PC-9 (cell line): ENCODE results near the gene ZNF43. TPM values are rescaled to one million over a fixed set of nuclear protein-coding genes. Genes with fewer than 3 reads are reported as not detected.

Experiments
- BruUV-seq: library from RNA; stranded (reverse); fragments of 400-500 nt; replicated peaks from 2 replicates; lab custom pipeline; 2021; lab: Mats Ljungman, UMichigan
- CTCF ChIA-PET: fragments of 300-600 bp; sonication (Branson Sonifier 250); formaldehyde crosslinking; loops from one replicate; lab custom pipeline; 2022; ENCODE audit warnings: antibody characterized with exemption; lab: Charles Lee
- POLR2A ChIA-PET: fragments of 300-600 bp; sonication (Branson Sonifier 250); formaldehyde crosslinking; loops from one replicate; lab custom pipeline; 2022; ENCODE audit warnings: antibody characterized with exemption; ENCODE audit not compliant: unreplicated experiment; lab: Charles Lee
- DNase-seq, 2 experiments: peaks; one replicate each; pipeline versions ENCODE4 v3.0.0 to v3.0.0-alpha.2; 2015 to 2022; ENCODE audit warnings: mixed read lengths in 1 of 2
- H2AFZ ChIP-seq: fragments of 200-600 bp; sonication (generic); 2 replicates; pipeline ENCODE4 v1.8.1; 2017; ENCODE audit warnings: antibody characterized with exemption
- H3F3A ChIP-seq: fragments of 200-600 bp; sonication (generic); 2 replicates; pipeline ENCODE4 v1.8.1; 2017; ENCODE audit warnings: antibody characterized with exemption, mild to moderate bottlenecking, low read depth; ENCODE audit not compliant: insufficient read depth
- H3K27ac ChIP-seq: fragments of 200-600 bp; sonication (generic); 2 replicates; pipeline ENCODE4 v1.6.1; 2016; ENCODE audit warnings: mixed run types
- H3K27me3 ChIP-seq: fragments of 200-600 bp; sonication (generic); 2 replicates; pipeline ENCODE4 v1.6.1; 2016; ENCODE audit warnings: low read depth, mixed run types; ENCODE audit not compliant: insufficient read depth
- H3K36me3 ChIP-seq: fragments of 200-600 bp; sonication (generic); 2 replicates; pipeline ENCODE4 v1.6.1; 2016; ENCODE audit warnings: low read depth, mixed run types
- H3K4me1 ChIP-seq: fragments of 200-600 bp; sonication (generic); replicated peaks from 2 replicates; pipeline ENCODE4 v1.6.1; 2016; ENCODE audit warnings: mixed run types; ENCODE audit not compliant: insufficient read depth
- H3K4me2 ChIP-seq: fragments of 200-600 bp; sonication (generic); 2 replicates; pipeline ENCODE4 v1.6.1; 2017; ENCODE audit warnings: mixed run types
- H3K4me3 ChIP-seq: fragments of 200-600 bp; sonication (generic); 2 replicates; pipeline ENCODE4 v1.6.1; 2016; ENCODE audit warnings: mixed run types
- H3K79me2 ChIP-seq: fragments of 200-600 bp; sonication (generic); 2 replicates; pipeline ENCODE4 v1.6.1; 2017; ENCODE audit warnings: low read depth, mixed run types
- H3K9me2 ChIP-seq: fragments of 200-600 bp; sonication (generic); 2 replicates; pipeline ENCODE4 v1.8.1; 2017; ENCODE audit warnings: mild to moderate bottlenecking; ENCODE audit not compliant: insufficient read depth
- H3K9me3 ChIP-seq: fragments of 200-600 bp; sonication (generic); 2 replicates; pipeline ENCODE4 v1.8.1; 2016; ENCODE audit warnings: low read depth; ENCODE audit not compliant: insufficient read depth
- H4K20me1 ChIP-seq: fragments of 200-600 bp; sonication (generic); 2 replicates; pipeline ENCODE4 v1.8.1; 2017; ENCODE audit not compliant: insufficient read depth
- CTCF ChIP-seq: fragments of 200-600 bp; sonication (generic); conservative IDR thresholded peaks from 2 replicates; pipeline ENCODE4 v1.6.1; 2017; ENCODE audit warnings: mixed run types, antibody characterized with exemption, mild to moderate bottlenecking, moderate library complexity
- EZH2 ChIP-seq: fragments of 200-600 bp; sonication (generic); IDR thresholded peaks from 2 replicates; pipeline ENCODE4 v1.8.0; 2017; ENCODE audit warnings: antibody characterized with exemption, low read depth
- intact Hi-C: fragments of 100-400 bp; cut with micrococcal nuclease; formaldehyde crosslinking; loops from one replicate; pipeline ENCODE4 v1.10.0; 2022; ENCODE audit not compliant: unreplicated experiment
- total RNA-seq: library from RNA; stranded (reverse); gene quantifications from 2 replicates; pipeline ENCODE4 v1.2.3, GENCODE V29; 2021

The ZNF43 gene
- total RNA-seq, 1 experiment from 2014 or later: 9.0 TPM

DNA sequence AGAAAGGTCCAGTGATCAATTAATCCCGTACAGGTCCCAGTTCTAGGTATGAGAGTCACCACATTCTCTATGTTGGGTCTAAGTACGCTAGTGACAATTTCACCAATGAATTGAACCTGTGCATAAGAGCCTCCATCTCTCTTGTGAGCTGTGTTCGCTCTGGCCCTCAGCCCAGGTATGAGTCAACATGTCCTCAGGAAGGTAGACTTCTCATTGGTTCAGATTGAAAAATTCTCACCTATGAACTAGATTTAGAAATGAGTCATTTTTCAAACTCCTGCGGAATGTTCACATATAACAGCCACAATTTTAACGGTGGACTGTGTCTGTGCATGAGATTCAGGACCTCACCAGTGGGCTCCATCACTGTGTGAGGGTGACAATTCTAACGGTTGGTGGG, 12.7 kb upstream of the ZNF43 start:
- no peak overlapping the region for H3K27ac ChIP-seq

DNA sequence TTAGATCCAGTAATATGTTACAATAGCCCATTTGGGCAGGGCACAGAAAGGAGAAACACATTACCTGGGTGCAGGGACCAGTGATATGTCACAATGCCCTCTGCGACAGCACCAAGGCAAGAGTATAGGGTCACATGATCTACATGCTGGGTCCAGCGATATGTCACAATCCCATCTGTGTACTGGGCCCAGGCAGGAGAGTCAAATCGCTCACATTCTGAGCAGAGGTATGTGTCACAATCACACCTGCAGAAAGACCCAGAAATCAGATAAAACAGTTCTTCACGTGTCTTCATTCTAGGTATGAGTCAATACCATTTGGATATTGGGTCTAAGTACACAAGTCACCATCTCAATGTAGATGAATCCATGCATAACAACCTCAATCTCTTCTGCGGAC, 7.1 kb upstream of the ZNF43 start:
- no peaks in the 10 kb centered on the region for H3K79me2 ChIP-seq
- no peaks in the 10 kb centered on the region for H3K4me1 ChIP-seq
- no peak overlapping the region for H3K27ac ChIP-seq
- POLR2A ChIA-PET: no interaction called here
- no peak overlapping the region for H3K4me2 ChIP-seq
- no peak overlapping the region for H2AFZ ChIP-seq
- no peaks in the 10 kb centered on the region for H3F3A ChIP-seq
- no peaks in the 10 kb centered on the region for H3K9me2 ChIP-seq
- H4K20me1 ChIP-seq: no peaks in the 10 kb centered on the region
- no peak for DNase-seq
- TF ChIP-seq EZH2 (no peak), CTCF (no peak)
- intact Hi-C loops: no loop called here
- no peak overlapping the region for H3K4me3 ChIP-seq
- H3K9me3 ChIP-seq: peaks cover 3% of the 10 kb centered on the region; the same call in 1 of the 2 replicates
- H3K27me3 ChIP-seq: no peaks in the 10 kb centered on the region
- peaks cover 5% of the 10 kb centered on the region; the same call in 1 of the 2 replicates for H3K36me3 ChIP-seq
- no TSS peak for BruUV-seq
- CTCF ChIA-PET: no interaction called here

More for the DNA sequence above, 12.7 kb upstream of the ZNF43 start:
- TF ChIP-seq EZH2 (no peak), CTCF (no peak)
- Histone ChIP-seq H3K4me1 (no peaks in the 10 kb centered on the region; the same call in 1 of the 2 replicates), H3K79me2 (peaks cover 9% of the 10 kb centered on the region; the same call in 1 of the 2 replicates), H3K9me2 (no peaks in the 10 kb centered on the region), H4K20me1 (no peaks in the 10 kb centered on the region), H2AFZ (no peak overlapping the region), H3K27me3 (no peaks in the 10 kb centered on the region), H3K9me3 (peaks cover 9% of the 10 kb centered on the region), H3K36me3 (peaks cover 5% of the 10 kb centered on the region), H3F3A (no peaks in the 10 kb centered on the region), H3K4me3 (no peak overlapping the region), H3K4me2 (no peak overlapping the region)
- POLR2A ChIA-PET: no interaction called here
- intact Hi-C loops: no loop called here
- DNase-seq: peak in 1 of 2 experiments; percentile 74
- CTCF ChIA-PET: no interaction called here
- no TSS peak for BruUV-seq

DNA sequence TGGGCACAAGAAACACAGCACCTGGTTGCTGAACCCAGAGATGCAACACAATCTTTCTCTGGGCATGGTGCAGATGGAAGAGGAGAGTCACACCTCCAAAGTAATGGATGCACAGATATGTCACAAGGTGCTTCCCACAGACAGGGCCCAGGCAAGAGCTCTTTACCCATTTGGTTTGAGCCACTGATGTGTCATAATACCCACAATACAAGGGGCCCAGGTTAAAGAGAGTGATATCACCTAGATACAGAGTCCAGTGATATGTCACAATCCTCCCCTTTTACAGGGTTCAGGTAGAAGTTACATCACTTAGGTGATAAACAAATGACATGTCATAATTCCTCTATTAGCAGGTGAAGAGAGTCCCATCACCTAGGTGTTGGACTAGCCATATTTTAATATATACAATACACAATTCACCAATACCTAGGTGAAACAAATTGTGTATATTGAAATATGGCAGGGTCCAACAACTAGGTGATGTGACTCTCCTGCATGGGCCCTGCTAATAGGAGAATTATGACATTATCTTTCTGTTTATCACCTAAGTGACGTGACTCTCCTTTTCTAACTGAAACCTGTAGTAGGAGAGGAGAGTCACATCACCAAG, 5.6 kb upstream of the ZNF43 start:
- no peak for DNase-seq
- H3K4me1 ChIP-seq: no peaks in the 10 kb centered on the region
- TF ChIP-seq CTCF (no peak), EZH2 (no peak)
- no peak overlapping the region for H3K4me2 ChIP-seq
- ChIA-PET POLR2A (no interaction called here), CTCF (no interaction called here)
- no peak overlapping the region for H3K27ac ChIP-seq
- peaks cover 5% of the 10 kb centered on the region; the same call in 1 of the 2 replicates for H3K36me3 ChIP-seq
- intact Hi-C loops: no loop called here
- no peak overlapping the region for H2AFZ ChIP-seq
- H3K27me3 ChIP-seq: no peaks in the 10 kb centered on the region
- H3F3A ChIP-seq: peaks cover 3% of the 10 kb centered on the region; the same call in 1 of the 2 replicates
- no peaks in the 10 kb centered on the region for H4K20me1 ChIP-seq
- H3K4me3 ChIP-seq: no peak overlapping the region
- no peaks in the 10 kb centered on the region for H3K9me2 ChIP-seq
- H3K79me2 ChIP-seq: no peaks in the 10 kb centered on the region
- no TSS peak for BruUV-seq
- peaks cover 7% of the 10 kb centered on the region for H3K9me3 ChIP-seq
